NCI-H1417 treated with DMSO at 0.1 percent for 48 hours (cell line): ENCODE results near the gene DGUOK.
A peak's percentile ranks its signal among the peaks of the same experiment; 100 is the strongest.
"Not testable (repeated sequence)": the region's sequence is repeated elsewhere in the genome, so short reads cannot be mapped to it uniquely, and the experiment has no call there.

Experiments
- DNase-seq: peaks from one replicate; lab custom pipeline; 2025; lab: John Stamatoyannopoulos, UW

DGUOK gene

GRCh38 chr2:73920577-73921545 lies 5.8 kb upstream of the DGUOK start:
- no peak for DNase-seq

DNA sequence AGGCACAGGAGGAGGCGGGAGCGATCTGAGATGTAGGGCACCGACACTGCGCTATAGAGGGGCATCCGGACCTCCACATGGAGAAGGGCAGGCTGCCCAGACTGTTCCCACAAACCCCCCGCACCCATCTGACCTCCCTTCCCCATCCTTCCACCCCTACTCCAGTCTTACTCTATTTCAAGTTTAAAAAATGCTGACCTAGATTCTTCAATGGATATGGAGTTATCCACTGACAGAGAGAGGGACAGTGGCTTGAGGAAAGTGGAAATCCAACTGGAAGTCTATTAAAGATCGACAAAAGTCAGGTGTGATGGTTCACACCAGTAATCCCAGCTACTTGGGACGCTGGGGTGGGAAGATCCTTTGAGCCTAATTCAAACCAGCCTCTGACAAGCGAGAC lies 5.1 kb upstream of the DGUOK start:
- DNase-seq: no peak

DNA sequence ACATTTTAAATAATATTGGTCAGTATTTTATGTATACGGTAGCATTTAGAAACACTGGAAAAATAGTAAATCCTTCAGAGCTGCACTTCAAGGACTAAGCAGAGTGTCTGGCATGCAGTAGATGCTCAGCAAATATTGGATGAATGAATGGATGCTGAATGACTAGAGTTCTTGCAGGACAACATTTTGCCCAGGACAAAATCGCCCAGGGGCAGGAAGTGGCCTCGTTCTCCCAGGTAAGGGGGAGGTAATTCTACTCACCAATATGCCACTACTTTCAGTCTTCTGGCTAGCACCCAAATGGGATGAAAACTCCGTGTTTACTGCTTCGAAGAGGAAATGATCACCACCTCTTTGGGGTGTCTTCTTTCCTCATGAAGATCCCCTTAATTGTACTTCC lies 4.0 kb upstream of the DGUOK start:
- no peak for DNase-seq

- no peak for DNase-seq
These were observed 1.5 kb upstream of the DGUOK start for GRCh38 chr2:73925033-73925704.

DNA sequence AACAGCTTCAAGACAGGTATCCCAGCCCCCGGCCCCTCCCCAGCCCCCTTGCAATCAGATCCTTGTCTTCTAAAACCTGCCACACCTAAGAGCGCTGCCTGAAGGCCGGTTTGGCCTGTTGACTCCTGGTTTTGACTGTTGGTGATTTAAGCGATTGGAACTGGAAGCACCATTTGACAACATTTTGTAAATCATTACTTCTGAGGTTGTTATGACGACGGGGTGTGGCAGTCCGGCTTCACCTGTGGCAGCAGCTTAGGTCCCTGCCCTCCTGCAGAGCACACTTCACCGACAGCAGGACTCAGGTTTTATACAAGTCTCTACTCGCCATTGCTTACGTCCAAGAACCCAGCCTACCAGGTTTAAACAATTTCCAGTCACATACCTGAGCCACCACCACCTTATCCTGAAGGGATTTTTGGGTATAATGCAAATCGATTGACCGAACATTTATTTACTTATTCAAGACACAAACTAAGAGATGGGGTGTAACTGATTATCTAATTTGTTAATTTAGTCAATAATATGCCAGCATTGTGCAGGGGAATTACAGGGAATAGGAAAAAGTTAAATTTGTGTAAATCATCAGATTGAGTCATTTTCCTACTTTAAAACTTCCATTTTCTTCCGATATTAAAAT lies 707 bp upstream of the DGUOK start:
- DNase-seq: no peak

- no peak for DNase-seq
These were observed 664 bp downstream of the DGUOK start for GRCh38 chr2:73927344-73927743.

- no peak for DNase-seq
These were observed 2.3 kb downstream of the DGUOK start for GRCh38 chr2:73928963-73929347.

DNA sequence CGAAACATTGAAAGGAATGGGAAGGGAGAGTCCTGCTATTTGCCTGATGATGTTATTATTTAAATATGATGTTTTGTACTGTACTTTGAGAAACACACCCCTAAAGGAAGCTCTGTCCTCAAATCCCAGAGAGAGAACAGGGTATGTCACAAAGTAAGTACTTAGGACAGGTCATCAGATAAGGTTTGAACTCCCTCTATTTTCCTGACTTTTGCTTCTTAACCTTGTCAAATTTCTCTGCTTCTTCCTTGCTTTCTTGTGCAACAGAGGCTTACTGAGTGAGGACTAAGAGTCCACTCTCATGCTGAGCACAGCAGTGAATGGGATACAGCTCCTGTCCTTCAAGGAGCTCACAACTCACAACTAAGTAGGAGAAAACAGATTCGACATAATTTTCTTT lies 3.7 kb downstream of the DGUOK start:
- DNase-seq: no peak

DNA sequence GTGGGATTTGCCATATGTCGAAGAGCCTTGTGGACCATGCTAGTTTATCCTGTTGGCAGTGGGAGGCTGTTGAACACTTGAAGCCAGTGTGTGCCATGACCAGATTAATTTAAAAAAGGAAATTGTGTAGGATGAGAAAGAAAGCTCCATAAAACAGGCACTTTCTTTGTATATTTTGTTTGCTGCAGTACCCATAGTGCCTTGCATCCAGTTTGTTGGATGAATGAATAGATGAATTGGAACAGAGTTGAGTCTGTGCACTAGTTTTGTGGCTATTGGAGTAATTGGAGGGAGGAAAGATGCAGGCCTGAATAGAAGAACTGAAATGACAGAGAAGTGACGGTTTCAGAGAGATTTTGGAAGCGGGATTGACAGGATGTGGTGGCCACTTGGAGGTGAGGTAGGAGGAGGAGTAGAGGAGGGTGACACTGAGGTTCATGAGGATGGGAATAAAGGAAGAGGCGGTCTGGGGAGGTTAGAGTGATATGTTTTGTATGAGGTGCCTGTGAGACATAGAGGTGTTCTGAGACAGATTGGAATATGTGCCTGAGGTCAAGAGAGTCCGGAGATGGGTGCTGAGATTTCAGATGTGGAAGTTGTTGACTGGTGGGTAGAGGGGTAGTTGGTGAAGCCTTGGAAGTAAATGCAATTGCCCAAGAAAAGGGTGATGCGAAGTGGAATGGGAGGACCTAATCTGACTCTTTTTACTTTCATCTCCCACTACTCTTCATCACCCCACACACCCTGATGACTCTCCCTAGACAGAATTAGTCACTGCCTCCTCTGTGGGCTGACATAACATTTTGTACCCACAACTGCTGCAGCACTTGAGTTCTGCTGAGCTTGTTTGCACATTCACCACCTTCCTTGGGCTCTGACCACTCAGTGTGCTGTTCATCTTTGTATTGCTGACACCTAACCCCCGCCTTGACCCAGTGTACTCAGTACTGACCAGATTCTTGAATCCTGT lies 5.1 kb downstream of the DGUOK start:
- DNase-seq: no peak

DNA sequence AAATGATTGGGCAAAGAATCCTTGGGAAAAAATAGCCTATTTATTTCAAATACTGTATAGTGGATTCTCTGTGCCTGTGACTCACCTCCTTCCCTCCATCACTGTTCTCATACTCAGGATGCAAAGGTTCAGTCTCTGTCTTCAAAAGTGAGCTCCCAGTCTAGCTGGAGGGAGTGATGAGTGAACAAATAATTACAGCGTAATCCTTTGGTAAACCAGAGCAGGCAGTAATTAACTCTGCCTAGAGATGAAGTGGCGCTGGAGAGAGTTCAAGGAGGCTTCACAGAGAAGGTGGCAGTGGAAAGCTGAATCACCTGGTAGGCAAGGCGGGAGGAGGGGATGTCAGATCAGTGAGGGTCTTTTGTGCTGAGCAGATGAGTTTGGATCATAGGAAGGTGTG lies 6.5 kb downstream of the DGUOK start:
- DNase-seq: peak; percentile 89

GRCh38 chr2:73935641-73936040 lies 9.0 kb downstream of the DGUOK start:
- DNase-seq: no peak

DNA sequence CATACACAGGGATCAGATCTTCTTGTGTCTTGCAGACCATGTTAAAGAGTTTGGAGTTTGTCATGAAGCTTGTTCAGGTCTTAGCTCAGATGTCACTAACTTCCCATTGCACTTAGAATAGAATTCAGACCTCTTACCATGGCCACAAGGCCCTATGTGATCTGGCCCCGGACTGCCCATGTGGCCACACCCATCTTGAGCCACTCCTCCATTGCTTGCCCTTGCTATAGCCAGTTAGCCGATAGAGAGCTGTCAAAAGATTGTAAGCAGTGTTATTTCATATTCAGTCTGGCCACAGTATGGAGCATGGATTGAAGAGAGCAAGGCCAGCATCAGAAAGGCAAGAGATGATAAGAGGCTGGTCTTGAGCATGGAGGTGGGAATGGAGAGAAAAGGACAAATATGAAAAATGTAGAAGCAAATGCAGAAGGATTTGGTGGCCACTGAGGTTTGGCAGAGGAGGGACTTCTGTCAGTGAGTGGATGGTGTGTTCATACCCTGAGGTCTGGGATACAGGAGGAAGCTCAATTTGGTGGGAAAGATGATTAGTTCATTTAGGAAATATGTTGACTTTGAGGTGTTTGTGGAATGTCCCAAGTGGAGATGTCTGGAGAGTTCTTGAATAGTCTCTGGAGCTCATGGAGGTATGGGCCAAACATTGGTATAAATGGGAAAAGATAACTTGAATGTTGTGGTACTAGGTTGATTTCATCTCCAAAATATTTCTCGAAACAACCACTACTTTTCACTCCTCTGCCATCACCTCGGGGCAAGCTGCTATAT lies 10.6 kb downstream of the DGUOK start:
- no peak for DNase-seq

- DNase-seq: no peak
These were observed 11.2 kb downstream of the DGUOK start for GRCh38 chr2:73937899-73938298.

DNA sequence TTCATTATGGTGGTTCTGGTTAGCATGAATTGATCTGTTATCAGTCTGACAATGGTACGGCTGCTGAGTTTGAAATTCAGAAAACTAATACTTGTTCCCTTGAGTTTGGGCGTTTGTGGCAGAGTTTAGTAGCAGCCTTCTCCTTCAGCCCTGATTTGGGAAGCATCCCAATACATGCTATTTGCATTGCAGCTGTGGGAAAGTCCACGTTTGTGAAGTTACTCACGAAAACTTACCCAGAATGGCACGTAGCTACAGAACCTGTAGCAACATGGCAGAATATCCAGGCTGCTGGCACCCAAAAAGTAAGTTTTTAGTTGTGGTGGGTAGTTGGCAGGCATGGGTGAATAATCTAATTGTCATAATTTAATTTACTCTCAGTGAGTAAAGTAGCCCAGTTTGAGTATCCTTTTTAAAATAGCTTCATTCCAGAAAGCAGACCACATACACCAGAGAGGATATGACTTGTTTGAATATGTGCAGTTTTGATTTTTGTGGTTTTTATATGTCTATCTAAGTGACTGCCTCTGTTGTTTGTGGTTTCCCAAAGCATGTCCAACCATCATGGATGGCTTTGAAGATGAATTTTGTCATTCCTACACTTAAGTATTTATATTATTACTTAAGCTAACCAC lies 12.2 kb downstream of the DGUOK start:
- DNase-seq: no peak

GRCh38 chr2:73939419-73939818 lies 12.7 kb downstream of the DGUOK start:
- no peak for DNase-seq

- not testable (repeated sequence) for DNase-seq
These were observed 13.4 kb downstream of the DGUOK start for GRCh38 chr2:73940066-73940465.

DNA sequence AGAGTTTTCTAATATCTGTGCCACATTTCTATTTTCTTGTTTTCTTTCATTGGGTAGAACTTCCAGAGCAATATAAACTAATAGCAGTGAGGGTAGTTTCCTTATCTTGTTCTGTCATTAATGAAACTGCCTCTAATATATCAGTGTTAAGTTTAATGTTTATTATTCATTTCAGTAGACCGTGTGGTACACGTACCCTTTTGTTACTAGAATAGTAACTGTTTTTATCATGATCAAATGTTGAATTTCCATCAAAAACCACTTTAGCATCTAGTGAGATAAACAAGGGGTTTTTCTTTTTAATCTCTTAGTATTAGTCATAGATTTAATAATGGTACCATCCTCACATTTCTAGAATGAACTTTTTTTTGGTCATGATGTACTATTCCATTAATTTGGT lies 16.0 kb downstream of the DGUOK start:
- DNase-seq: no peak

GRCh38 chr2:73944714-73945113 lies 18.0 kb downstream of the DGUOK start:
- no peak for DNase-seq

DNA sequence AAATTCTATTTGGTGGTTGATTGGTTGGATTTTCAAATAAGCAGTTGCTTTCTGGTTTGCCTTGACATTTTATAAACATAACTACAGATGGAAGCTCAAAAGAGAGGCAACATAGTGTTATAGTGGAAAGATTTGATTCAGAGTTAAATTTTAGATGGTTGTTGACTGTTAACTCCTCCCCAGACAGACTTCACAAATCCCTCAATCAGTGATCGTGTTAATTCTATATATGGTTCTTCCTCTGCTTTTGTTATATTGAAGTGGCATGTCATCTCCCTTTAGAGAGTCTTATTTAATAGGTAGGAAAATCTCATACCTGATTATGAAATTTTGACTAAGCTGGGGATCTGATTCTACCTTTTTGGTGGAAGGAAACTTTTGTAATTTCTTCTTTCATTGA lies 19.5 kb downstream of the DGUOK start:
- no peak for DNase-seq

DNA sequence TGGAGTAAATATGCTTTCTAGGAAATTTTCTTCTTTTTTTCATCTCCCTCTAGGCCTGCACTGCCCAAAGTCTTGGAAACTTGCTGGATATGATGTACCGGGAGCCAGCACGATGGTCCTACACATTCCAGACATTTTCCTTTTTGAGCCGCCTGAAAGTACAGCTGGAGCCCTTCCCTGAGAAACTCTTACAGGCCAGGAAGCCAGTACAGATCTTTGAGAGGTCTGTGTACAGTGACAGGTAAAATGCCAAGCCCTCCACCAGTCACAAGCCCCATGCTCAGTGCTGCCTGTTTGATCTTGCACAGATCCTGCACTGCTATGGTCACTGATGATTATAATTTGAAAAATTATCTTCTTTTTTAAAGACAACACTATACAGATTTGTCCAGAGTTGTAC lies 20.0 kb downstream of the DGUOK start:
- DNase-seq: no peak
